Fibroblast of villous mesenchyme (primary cell): ENCODE measurements around the gene CALML4. TPM values are rescaled to one million over a fixed set of nuclear protein-coding genes. Genes with fewer than 3 reads are reported as not detected.

Experiments
- DNase-seq: peaks from one replicate; pipeline ENCODE4 v3.0.0-alpha.2; 2010; ENCODE audit warnings: low read depth
- H3K4me3 ChIP-seq: 2 replicates; pipeline ENCODE4 v1.5.1; 2011; ENCODE audit warnings: low read depth, mild to moderate bottlenecking, low read length
- CTCF ChIP-seq: IDR thresholded peaks from 2 replicates; pipeline ENCODE4 v1.5.1; 2012; ENCODE audit warnings: low read depth, mild to moderate bottlenecking, low read length; ENCODE audit not compliant: insufficient read depth
- total RNA-seq: library from RNA; depleted of rRNA; stranded (reverse); fragments of >200 nt; gene quantifications from 2 replicates; pipeline ENCODE4 v1.2.3, GENCODE V29; 2012

CALML4 gene
- total RNA-seq, 1 donor, result 1.7 TPM

GRCh38 chr15:68195336-68196112, 9.6 kb downstream of the CALML4 start:
- no peak for TF ChIP-seq CTCF
- no peak overlapping the region for H3K4me3 ChIP-seq
- DNase-seq, result no peak

GRCh38 chr15:68192804-68193486, 12.2 kb downstream of the CALML4 start:
- no peak overlapping the region for H3K4me3 ChIP-seq
- no peak for TF ChIP-seq CTCF
- DNase-seq, result no peak

GRCh38 chr15:68192117-68192516, 13.0 kb downstream of the CALML4 start:
- DNase-seq, result no peak
- H3K4me3 ChIP-seq, result no peak overlapping the region
- TF ChIP-seq CTCF, result no peak

GRCh38 chr15:68191555-68191954, 13.6 kb downstream of the CALML4 start:
- no peak for DNase-seq
- no peak overlapping the region for H3K4me3 ChIP-seq
- TF ChIP-seq CTCF, result no peak

DNA sequence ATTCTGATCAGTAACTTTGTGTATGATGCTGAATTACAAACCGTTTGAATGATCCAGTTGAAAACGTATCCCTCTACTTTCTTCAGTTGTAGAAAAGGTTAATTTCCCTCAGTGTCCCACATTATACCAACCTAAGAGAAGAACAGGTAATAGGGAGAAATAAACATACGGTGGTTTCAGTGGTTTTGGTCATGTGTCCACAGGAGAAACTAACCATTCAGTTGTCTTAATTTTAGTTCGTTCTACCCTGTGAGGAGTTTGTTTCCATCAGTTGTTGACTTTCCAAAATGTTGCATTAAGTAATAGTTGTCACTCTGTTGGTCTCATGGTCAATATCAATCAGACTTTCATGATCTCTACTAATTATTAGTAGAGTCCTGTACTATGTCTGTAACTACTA, 15.1 kb downstream of the CALML4 start:
- H3K4me3 ChIP-seq, result no peak overlapping the region
- no peak for TF ChIP-seq CTCF

DNA sequence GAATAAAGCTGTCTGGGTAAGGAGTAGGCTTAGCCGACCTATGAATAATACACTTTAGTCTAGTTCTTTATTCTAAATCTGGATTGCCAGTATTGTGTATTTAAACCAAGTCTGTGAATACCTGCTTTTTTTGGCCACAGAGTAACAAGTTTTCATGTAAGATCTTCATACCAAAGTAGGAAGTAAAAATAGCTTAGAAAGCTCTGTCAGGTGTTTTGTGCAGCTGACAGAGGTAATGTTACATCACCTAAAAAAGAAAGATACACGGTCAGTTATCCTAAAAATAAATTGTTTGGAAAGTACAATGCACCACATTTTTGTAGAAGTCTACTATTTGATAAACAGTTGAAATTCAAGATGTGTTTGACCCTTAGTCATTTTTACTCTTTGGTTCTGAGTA, 16.5 kb downstream of the CALML4 start:
- no peak for TF ChIP-seq CTCF
- H3K4me3 ChIP-seq, result no peak overlapping the region
- no peak for DNase-seq

More for the DNA sequence above, 15.1 kb downstream of the CALML4 start:
- no peak for DNase-seq
